GM18870 (cell line): Measurements from ENCODE around the gene HPSE2.
A peak's percentile ranks its signal among the peaks of the same experiment; 100 is the strongest.

Experiments used
- ATAC-seq: cut with Tn5 transposase; IDR thresholded peaks from one replicate; pipeline ENCODE4 v1.9.1; 2021; ENCODE audit warnings: moderate library complexity; ENCODE audit not compliant: unreplicated experiment

HPSE2 gene

GRCh38 chr10:98713586-98713985 lies 522.1 kb downstream of the HPSE2 start:
- ATAC-seq = no peak

DNA sequence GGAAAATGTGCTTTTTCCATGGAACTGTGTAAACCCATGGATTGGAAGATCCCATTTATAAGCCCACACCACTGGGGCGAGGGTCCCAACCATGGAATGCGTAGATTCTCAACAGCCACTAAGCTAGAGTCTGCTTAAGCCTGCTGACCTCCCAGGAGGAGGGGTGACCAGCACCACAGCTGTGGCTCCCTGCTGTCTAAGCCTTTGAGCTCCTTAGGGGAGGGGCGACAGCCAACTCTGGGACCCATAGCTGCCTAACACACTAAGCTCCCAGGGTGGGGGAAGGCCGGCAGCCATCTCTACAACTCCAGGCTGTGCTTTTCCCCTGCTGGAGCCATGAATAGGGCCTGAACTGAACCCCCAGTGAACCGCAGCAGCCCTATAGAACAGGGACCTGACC lies 539.1 kb downstream of the HPSE2 start:
- ATAC-seq = no peak

- ATAC-seq = no peak
These were observed 540.8 kb downstream of the HPSE2 start for GRCh38 chr10:98694883-98695282.

GRCh38 chr10:98694014-98694413 lies 541.6 kb downstream of the HPSE2 start:
- no peak for ATAC-seq

DNA sequence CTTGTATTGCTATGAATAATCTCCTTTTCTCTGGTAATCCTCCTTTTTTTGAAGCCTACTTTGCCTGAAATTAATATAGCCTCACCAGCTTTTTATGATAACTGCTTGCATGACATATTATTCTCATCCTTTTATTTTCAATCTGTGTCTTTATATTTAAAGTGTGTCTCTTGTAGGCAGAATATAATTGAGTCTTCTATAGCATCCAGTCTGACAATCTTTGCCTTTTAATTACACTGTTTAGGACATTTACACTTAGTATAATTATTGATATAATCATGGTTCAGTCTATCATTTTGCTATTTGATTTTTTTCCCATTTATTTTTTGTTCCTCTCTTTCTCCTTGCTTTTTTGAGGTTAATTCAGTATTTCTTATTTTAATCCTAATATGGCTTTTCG lies 548.0 kb downstream of the HPSE2 start:
- no peak for ATAC-seq

- ATAC-seq = no peak
These were observed 551.4 kb downstream of the HPSE2 start for GRCh38 chr10:98684019-98684899.

DNA sequence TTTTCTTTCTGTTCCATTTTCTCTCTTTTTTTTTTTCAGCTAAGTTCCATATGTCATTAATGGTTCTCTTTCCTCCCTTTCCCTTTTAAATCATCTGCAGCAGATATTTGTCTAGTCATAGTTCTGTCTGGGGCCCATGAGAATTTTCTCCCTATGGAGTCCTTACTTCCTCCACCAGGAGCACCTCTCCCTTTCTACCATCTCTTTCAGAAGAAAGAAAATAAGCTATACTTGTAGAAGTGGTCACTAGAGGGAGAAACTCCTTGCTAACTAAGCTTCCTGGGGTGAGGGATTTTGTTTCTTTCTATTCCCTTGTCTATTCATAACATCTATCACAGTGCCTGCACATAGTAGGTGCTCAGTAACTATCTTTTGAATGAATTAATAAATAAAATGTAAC lies 558.8 kb downstream of the HPSE2 start:
- ATAC-seq = no peak

DNA sequence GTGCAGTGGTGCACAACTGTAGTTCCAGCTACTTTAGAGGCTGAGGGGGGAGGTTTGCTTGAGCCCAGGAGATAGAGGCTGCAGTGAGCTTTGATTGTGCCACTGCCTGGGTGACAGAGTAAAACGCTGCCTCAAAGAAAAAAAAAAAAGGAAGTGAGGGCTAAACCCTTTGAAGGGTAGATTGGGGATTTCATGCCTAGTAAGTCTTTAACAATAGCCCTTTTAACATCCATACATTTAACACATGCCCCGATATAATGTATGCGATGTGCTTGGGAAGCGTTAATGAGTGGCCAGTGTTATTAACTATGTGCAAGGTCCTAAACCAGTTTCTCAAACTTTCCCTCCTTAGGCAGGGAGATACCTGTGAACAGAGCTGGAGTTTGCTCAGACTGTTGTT lies 559.8 kb downstream of the HPSE2 start:
- no peak for ATAC-seq

- no peak for ATAC-seq
These were observed 562.4 kb downstream of the HPSE2 start for GRCh38 chr10:98673171-98673782.

GRCh38 chr10:98667081-98667480 lies 568.6 kb downstream of the HPSE2 start:
- ATAC-seq = no peak

DNA sequence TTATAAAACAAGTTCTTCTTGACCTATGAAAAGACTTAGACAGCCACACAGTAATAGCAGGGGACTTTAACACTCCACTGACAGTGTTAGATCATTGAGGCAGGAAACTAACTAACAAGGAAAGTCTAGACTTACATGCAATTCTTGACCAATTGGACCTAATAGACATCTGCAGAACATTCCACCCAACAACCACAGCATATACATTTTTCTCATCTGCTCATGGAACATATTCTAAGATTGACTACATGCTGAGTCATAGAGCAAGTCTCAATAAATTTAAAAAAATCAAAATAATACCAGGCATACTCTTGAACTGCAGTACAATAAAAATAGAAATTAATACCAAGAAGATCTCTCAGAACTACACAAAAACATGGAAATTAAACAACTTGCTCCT lies 569.4 kb downstream of the HPSE2 start:
- ATAC-seq = no peak

DNA sequence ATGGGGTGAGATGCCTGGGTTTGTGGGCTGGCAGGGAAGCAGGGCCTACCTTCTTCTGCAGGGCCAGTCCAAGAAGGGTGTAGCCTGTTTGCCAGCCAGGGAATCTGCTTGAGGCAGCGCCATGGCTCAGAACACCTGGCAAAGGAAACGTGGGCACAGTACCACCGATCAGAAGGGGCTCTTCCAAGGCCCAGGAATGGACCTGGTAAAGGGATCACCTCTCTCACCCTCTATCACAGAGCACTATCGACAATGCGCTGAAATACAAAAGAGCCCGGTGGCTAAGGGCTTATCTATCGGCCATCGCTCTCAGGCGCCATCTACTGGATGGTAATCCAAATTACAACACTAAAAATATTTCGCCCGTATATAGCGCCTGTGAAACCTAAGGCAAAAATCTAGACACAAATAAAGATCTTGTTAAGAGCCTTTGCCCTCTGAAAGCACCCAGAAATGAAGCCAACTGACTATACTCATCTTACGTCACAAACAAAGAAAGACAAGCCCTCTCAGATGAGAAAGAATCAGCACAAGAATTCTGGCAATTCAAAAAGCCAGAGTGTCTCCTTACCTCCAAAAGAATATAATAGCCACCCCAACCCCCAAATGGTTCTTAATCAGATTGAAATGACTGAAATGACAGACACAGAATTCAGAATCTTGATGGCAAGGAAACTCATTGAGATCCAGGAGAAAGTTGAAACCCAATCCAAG lies 571.2 kb downstream of the HPSE2 start:
- ATAC-seq = peak; percentile 48

DNA sequence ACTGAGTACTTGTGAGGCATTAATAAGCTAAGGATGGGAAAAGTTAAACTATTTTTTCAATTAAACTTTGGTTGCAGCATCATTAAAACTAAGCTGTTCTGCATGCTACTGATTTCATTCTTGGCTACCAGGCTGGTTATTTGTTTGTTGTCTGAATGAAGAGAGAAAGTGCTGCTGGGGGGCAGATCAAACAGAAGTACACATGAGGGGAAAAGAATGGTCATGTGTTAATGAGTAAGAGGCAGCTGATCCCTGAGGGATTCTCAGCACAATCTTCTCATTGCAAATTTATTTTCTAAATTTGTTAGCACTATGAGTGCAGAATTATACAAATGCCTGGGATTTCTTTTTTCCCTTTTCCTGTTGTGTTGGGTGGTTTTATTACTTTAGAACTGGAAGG lies 575.7 kb downstream of the HPSE2 start:
- ATAC-seq = no peak

GRCh38 chr10:98655492-98655891 lies 580.2 kb downstream of the HPSE2 start:
- no peak for ATAC-seq

GRCh38 chr10:98649170-98649569 lies 586.5 kb downstream of the HPSE2 start:
- no peak for ATAC-seq

GRCh38 chr10:98646998-98647917 lies 588.4 kb downstream of the HPSE2 start:
- no peak for ATAC-seq

DNA sequence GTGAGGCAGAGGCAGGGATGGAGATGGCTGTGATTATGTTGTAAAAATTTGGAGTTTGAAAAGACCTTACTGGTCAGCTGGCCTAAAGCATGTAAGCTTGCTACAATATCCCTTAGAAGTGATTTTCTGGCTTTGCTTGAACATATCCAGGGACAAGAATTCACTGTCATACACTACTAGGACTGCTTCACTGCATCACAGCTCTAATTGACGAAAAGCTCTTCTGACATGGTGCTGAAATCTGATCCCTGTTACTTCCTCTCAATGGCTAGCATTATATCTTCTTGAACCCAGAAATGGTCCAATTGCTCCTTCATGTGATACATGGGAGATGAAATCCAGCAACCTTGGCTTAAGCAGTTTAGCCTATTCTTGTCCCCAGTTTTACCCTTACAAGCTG lies 591.2 kb downstream of the HPSE2 start:
- no peak for ATAC-seq

GRCh38 chr10:98642281-98642680 lies 593.4 kb downstream of the HPSE2 start:
- no peak for ATAC-seq

DNA sequence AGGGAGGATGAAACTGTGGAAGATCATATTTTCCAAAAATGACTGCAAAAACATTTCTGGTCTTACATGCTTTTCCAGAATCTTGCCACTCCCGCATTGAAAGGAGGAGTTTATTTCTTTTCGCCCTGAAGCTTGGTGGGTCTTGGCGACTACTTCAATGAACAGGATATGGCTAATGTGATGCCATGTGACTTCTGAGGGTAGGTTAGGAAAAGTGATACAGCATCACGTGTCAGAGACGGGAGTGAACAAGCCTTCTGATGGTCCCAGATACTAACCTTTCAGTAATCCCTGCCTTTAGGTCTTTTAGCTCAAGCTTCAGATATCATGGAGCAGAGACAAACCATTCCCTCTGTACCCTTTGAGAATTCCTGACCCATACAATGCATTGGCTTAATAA lies 596.7 kb downstream of the HPSE2 start:
- no peak for ATAC-seq

DNA sequence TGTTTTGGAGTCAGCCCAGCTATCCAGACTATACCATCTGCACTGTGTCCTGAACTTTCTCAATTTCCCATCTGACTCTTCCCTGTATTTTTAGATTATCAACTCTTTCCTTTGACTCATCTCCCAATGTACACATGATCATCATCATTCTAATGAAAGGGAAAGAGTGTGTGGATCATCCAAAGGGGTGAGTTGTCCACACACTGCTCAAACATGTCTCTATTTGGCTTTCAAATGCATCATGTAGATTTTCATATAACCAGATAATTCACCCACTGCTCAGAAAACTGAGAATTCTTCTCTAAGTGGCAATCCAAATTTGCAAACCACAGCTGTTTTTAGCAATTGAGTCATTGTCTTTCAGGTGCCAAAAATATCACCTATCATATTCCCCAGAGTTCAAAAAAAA lies 598.7 kb downstream of the HPSE2 start:
- ATAC-seq = no peak
